Transverse colon (tissue), 4 donors: ENCODE measurements around the gene RASSF3.

Experiments
- CTCF ChIP-seq, 5 experiments: fragments of 200-600 bp in 3 of 5; fragments of 450-650 bp in 2 of 5; sonication (generic) in 3 of 5; IDR thresholded peaks; 1 replicate in 2 of 5; 2 replicates in 3 of 5; pipeline ENCODE4 v1.5.1; 2016 to 2017; ENCODE audit warnings: antibody characterized with exemption in 5 of 5, inconsistent platforms in 3 of 5, mild to moderate bottlenecking in 2 of 5, moderate library complexity in 1 of 5
- EP300 ChIP-seq: sonication (generic); formaldehyde crosslinking; IDR thresholded peaks from one replicate; pipeline ENCODE4 v1.6.1; 2017; ENCODE audit warnings: antibody characterized with exemption, low read depth
- POLR2A ChIP-seq: fragments of 450-650 bp; IDR thresholded peaks from one replicate; pipeline ENCODE4 v1.6.1; 2016; ENCODE audit warnings: antibody characterized with exemption, mild to moderate bottlenecking, moderate library complexity
- POLR2AphosphoS5 ChIP-seq, 3 donors: sonication (generic); formaldehyde crosslinking; IDR thresholded peaks; one replicate each; pipeline ENCODE4 v1.6.1; 2016; ENCODE audit warnings: antibody characterized with exemption in 3 of 3

- no peak for TF ChIP-seq CTCF (IDR thresholded peaks at IDR 0.05)
- no peak for TF ChIP-seq EP300
- TF ChIP-seq POLR2A, result no peak
- no peak for TF ChIP-seq POLR2AphosphoS5 (IDR thresholded peaks at IDR 0.05)
Observed at GRCh38 chr12:64685050-64685449, 74.8 kb downstream of the RASSF3 start.
